ENCODE data around the gene CNOT9. TPM values are rescaled to one million over a fixed set of nuclear protein-coding genes. Genes with fewer than 3 reads are reported as not detected.

Gene CNOT9
- total RNA-seq, 2 donors from 2014 or later, result 80.8 to 82.9 TPM

- no peak for ATAC-seq (replicated peaks in 1 of 2)
- H3K36me3 Mint-ChIP-seq (ENCODE audit: insufficient read depth in 2 of 2), result peaks cover 6 to 23% of the 10 kb centered on the region in 2 donors
- DNase-seq, result no peak
- peaks cover 5% of the 10 kb centered on the region for H3K4me1 Mint-ChIP-seq (ENCODE audit: low read depth)
- H3K27ac Mint-ChIP-seq, result no peak overlapping the region
- H3K27me3 Mint-ChIP-seq (ENCODE audit: low read depth), result no peaks in the 10 kb centered on the region
- no peak overlapping the region for H3K4me3 Mint-ChIP-seq
- no peaks in the 10 kb centered on the region for H3K9me3 Mint-ChIP-seq
These were observed 73.5 kb downstream of the CNOT9 start for GRCh38 chr2:218642121-218642656.

GRCh38 chr2:218642786-218643185 lies 74.1 kb downstream of the CNOT9 start:
- DNase-seq, result no peak
- peaks cover 2 to 19% of the 10 kb centered on the region in 2 donors for H3K36me3 Mint-ChIP-seq (ENCODE audit: insufficient read depth in 2 of 2)
- H3K9me3 Mint-ChIP-seq, result no peaks in the 10 kb centered on the region
- ATAC-seq (replicated peaks in 1 of 2), result no peak
- no peaks in the 10 kb centered on the region for H3K27me3 Mint-ChIP-seq (ENCODE audit: low read depth)
- H3K4me1 Mint-ChIP-seq (ENCODE audit: low read depth), result peaks cover 5% of the 10 kb centered on the region
- H3K27ac Mint-ChIP-seq, result no peak overlapping the region
- H3K4me3 Mint-ChIP-seq, result no peak overlapping the region

- H3K9me3 Mint-ChIP-seq, result no peaks in the 10 kb centered on the region
- H3K4me3 Mint-ChIP-seq, result no peak overlapping the region
- no peak for ATAC-seq (replicated peaks in 1 of 2)
- peaks cover 9% of the 10 kb centered on the region for H3K4me1 Mint-ChIP-seq (ENCODE audit: low read depth)
- no peaks in the 10 kb centered on the region for H3K27me3 Mint-ChIP-seq (ENCODE audit: low read depth)
- no peak for DNase-seq
- H3K27ac Mint-ChIP-seq, result no peak overlapping the region
- H3K36me3 Mint-ChIP-seq (ENCODE audit: insufficient read depth in 2 of 2), result peaks cover 4 to 24% of the 10 kb centered on the region in 2 donors
These were observed 75.2 kb downstream of the CNOT9 start for GRCh38 chr2:218643751-218644310.

- Mint-ChIP-seq H3K27me3 (ENCODE audit: low read depth) (no peaks in the 10 kb centered on the region), H3K4me1 (ENCODE audit: low read depth) (peaks cover 9% of the 10 kb centered on the region), H3K36me3 (ENCODE audit: insufficient read depth in 2 of 2) (peaks cover 4 to 22% of the 10 kb centered on the region in 2 donors), H3K27ac (peak overlapping the region; percentile 24), H3K4me3 (no peak overlapping the region), H3K9me3 (no peaks in the 10 kb centered on the region)
- DNase-seq (no peak), ATAC-seq (replicated peaks in 1 of 2) (no peak)
These were observed 76.1 kb downstream of the CNOT9 start for GRCh38 chr2:218644721-218645120.

- DNase-seq (no peak), ATAC-seq (replicated peaks in 1 of 2) (no peak)
- H3K9me3 Mint-ChIP-seq, result no peaks in the 10 kb centered on the region
- H3K27me3 Mint-ChIP-seq (ENCODE audit: low read depth), result no peaks in the 10 kb centered on the region
- H3K4me1 Mint-ChIP-seq (ENCODE audit: low read depth), result peaks cover 9% of the 10 kb centered on the region
- H3K4me3 Mint-ChIP-seq, result no peak overlapping the region
- H3K36me3 Mint-ChIP-seq (ENCODE audit: insufficient read depth in 2 of 2), result peaks cover 4 to 18% of the 10 kb centered on the region in 2 donors
- H3K27ac Mint-ChIP-seq, result peak overlapping the region; percentile 57
These were observed 76.5 kb downstream of the CNOT9 start for GRCh38 chr2:218645126-218645525.

Other genes starting within 250 kb of the CNOT9 start
- not detected for gene CATIP, start 212.0 kb upstream of the CNOT9 start, total RNA-seq
- gene SLC11A1, start 186.6 kb upstream of the CNOT9 start, total RNA-seq, result under 1 TPM in 1 of 2 donors, not detected in 1; 0.19 TPM
- 10 to 100 TPM; 76.7 to 79.0 TPM for gene CTDSP1, start 169.0 kb upstream of the CNOT9 start, total RNA-seq
- gene VIL1, start 149.7 kb upstream of the CNOT9 start, total RNA-seq, result not detected
- gene USP37, start 488 bp upstream of the CNOT9 start, total RNA-seq, result 10 to 100 TPM; 31.6 to 35.3 TPM
- under 1 TPM; 0.24 to 0.35 TPM for gene PLCD4, start 39.1 kb downstream of the CNOT9 start, total RNA-seq
- gene ZNF142, start 90.8 kb downstream of the CNOT9 start, total RNA-seq, result 10 to 100 TPM; 41.3 to 46.6 TPM
- 10 to 100 TPM; 55.3 to 86.5 TPM for gene BCS1L, start 90.8 kb downstream of the CNOT9 start, total RNA-seq
- 10 to 100 TPM; 18.5 to 24.5 TPM for gene RNF25, start 103.2 kb downstream of the CNOT9 start, total RNA-seq
- gene STK36, start 103.2 kb downstream of the CNOT9 start, total RNA-seq, result 10 to 100 TPM; 15.3 to 22.1 TPM
- gene TTLL4, start 142.0 kb downstream of the CNOT9 start, total RNA-seq, result 10 to 100 TPM; 30.9 to 34.4 TPM
- gene CYP27A1, start 213.3 kb downstream of the CNOT9 start, total RNA-seq, result under 1 TPM; 0.30 to 0.31 TPM

Data from activated T-cell treated with anti-CD3 and anti-CD28 coated beads, Interleukin-2, amount 50 U/mL, for 72 hours (primary cell).